ENCODE results near the gene BAG1. TPM values are rescaled to one million over a fixed set of nuclear protein-coding genes. Genes with fewer than 3 reads are reported as not detected.

Gene BAG1
- total RNA-seq, 1 experiment from 2014 or later, result 58.4 TPM

DNA sequence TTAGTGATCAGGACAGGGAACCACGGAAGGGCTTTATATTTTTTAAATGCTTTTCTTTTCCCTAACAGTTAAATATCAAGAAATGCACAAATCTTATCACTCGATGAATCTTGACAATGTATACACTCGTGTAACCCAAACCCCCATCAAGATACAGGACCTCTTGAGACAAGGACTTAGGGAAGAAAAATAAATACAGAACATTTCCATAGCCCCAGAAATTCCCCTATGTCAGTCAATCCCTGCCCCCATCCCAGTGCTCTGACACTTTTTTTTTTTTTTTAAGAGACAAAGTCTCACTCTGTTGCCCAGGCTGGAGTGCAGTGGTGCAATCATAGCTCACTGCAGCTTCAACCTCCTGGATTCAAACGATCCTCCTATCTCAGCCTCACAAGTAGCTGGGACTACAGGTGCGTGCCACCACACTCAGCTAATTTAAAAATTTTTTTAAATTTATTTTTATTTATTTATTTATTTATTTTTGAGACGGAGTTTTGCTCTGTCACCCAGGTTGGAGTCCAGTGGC, 21.8 kb downstream of the BAG1 start:
- Histone ChIP-seq H3K27ac (no peak overlapping the region), H3K9me3 (replicated peaks) (no peaks in the 10 kb centered on the region), H3K36me3 (no peaks in the 10 kb centered on the region), H3K27me3 (no peaks in the 10 kb centered on the region), H3K4me1 (peaks cover 6% of the 10 kb centered on the region; the same call in 1 of the 2 replicates), H3K4me3 (no peak overlapping the region)
- DNase-seq, result no peak

DNA sequence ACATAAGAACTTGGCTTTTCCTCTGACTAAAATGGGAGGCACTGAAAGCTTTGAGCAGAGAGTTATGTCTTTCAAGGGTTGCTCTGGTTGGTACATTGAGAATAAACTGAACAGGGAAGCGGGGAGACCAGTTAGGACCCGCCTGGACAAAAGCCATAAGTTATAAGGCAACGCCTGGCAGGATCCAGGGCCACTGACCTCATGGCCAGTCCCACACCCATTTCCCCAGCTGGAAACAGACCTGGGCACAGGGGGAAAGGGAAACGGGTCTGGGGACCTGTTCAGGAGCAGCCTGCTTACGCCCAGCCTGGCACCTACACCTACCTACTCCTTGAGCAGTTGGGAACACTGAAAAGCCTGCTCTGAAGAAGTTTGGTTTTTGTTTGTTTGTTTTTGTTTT, 23.2 kb downstream of the BAG1 start:
- H3K4me3 ChIP-seq, result no peak overlapping the region
- no peak overlapping the region for H3K27ac ChIP-seq
- peaks cover 6% of the 10 kb centered on the region; the same call in 1 of the 2 replicates for H3K4me1 ChIP-seq
- no peak for DNase-seq
- H3K9me3 ChIP-seq (replicated peaks), result no peaks in the 10 kb centered on the region
- no peaks in the 10 kb centered on the region for H3K27me3 ChIP-seq
- H3K36me3 ChIP-seq, result no peaks in the 10 kb centered on the region

DNA sequence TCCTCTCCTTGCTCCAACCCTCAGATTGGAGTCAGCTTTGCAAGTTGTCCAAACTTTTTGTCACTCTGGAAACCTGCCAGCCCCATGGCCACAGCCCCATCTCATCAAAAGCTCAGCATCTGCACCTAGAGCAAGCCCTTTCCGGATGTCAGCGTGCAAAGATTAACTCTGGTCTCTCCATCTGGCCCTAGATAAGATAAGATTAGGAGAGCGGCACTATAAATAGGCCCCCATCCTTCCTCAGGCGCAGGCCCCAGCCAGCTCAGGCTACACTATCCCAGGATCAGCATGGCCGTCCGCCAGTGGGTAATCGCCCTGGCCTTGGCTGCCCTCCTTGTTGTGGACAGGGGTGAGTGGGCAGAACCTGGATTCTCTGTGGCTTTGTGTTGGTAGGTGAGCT, 24.6 kb downstream of the BAG1 start, which contains the start of gene SPINK4:
Gene SPINK4 (plus strand): TSS at position 247 of the 400 bp plus-strand sequence. CDS start 42 bp downstream, at position 289.
- Histone ChIP-seq H3K4me1 (peaks cover 6% of the 10 kb centered on the region; the same call in 1 of the 2 replicates), H3K4me3 (no peak within 1 kb of the TSS), H3K27ac (no peak within 1 kb of the TSS), H3K9me3 (replicated peaks) (no peaks in the 10 kb centered on the region), H3K36me3 (no peaks in the 10 kb centered on the region), H3K27me3 (no peaks in the 10 kb centered on the region)
- peak; percentile 34 to 56 for DNase-seq

DNA sequence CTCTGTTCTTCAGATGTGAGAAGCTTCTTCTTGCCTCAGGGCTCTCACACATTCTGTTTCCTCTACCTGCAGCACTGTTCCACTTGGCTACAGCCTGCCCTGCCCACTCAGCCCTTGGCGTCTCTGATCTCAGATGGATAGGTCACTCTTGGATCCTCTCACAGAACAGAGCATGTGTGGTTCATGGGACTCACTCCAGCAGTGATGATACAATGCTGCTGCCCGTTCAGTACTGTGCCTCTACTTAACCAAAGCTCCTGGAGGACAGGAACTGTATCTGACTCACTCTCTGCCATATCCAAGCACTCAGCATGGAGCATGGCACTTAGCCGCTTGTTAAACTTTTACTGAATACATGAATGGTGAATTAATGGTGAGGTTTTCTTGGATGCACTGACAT, 27.9 kb downstream of the BAG1 start:
- Histone ChIP-seq H3K27ac (no peak overlapping the region), H3K27me3 (no peaks in the 10 kb centered on the region), H3K4me1 (peaks cover 6% of the 10 kb centered on the region; the same call in 1 of the 2 replicates), H3K4me3 (no peak overlapping the region), H3K36me3 (no peaks in the 10 kb centered on the region), H3K9me3 (replicated peaks) (no peaks in the 10 kb centered on the region)
- no peak for DNase-seq

DNA sequence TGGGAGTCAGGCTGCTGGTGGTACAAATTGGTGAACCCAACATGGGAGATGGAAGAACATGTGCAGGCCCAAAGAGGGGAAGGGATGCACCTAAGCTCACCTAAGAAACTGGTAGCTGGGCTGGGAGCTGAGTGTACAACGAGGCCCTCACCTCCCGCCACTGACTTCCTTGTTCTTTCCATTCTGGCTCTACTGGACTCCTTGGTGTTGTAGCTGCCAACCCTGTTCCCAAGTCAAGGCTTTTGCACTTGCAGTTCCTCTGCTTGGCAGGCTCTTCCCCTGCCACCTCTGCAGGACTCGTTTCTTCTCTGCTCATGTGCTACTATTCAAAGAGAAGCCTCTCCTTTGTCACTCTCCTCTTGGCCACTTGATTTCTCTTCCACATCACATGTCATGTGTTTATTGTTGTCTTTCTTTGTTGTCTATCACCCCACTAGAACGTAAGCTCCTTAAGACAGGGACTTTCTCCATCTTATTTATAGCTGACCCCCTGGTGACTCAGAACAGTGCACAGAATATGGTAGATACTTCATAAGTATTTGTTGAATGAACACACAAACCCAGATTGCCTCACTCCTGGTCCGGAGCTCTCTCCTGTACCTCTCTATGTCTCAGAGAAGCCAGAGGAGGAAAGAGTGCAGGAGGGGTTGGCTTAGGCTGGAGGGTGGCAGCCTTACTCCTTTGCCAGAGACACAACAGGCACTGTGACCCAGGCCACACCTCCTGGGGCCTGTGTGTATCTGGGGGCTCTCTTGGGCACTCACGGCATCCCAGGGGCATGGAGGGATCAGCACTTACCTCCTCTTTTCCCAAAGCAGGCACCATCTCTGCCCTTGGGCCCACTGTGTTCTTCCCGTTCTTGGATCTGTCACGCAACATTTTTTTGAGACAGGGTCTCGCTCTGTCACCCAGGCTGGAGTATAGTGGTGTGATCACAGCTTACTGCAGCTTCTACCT, 29.7 kb downstream of the BAG1 start:
- peaks cover under 1% of the 10 kb centered on the region; the same call in 1 of the 2 replicates for H3K4me1 ChIP-seq
- H3K27me3 ChIP-seq, result no peaks in the 10 kb centered on the region
- no peak for DNase-seq
- H3K9me3 ChIP-seq (replicated peaks), result no peaks in the 10 kb centered on the region
- no peak overlapping the region for H3K4me3 ChIP-seq
- H3K36me3 ChIP-seq, result no peaks in the 10 kb centered on the region
- H3K27ac ChIP-seq, result no peak overlapping the region

DNA sequence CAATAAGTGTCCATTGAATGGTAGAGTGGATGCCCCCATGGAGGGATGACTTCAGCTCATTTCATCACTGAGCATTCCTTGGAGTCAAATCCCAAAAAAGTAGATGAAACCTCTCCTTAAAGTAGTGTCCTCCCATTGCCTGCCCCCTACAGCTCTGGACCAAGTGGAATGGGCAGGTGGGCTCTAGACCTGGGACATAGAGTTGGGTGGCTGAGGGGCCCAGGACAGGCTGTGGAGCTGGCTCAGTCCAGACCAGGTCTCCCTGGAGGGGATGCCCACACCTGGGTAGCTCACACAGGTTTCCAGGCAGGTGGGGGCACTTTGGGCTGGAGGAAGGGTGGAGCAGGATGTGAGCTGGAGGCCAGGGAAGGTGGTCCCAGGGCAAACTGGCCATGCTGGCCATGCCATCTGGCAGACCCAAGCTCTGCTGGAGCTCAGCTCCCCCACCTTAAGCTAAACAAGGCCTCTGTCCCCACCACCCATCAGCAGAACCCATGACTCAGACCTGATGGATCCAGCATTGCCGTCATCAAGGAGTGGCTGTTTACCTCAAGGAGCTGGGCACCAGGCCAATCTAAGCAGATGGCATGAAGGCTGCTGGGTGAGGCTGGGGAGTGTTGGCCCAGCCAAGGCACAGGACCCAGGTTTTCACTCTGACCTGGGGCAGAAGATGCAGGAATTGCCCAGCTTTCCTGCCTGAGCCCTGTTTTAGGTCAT, 30.7 kb downstream of the BAG1 start:
- H3K27ac ChIP-seq, result no peak overlapping the region
- DNase-seq, result peak; percentile 19 to 27
- H3K4me3 ChIP-seq, result no peak overlapping the region
- no peaks in the 10 kb centered on the region for H3K9me3 ChIP-seq (replicated peaks)
- H3K4me1 ChIP-seq, result no peaks in the 10 kb centered on the region
- H3K36me3 ChIP-seq, result no peaks in the 10 kb centered on the region
- no peaks in the 10 kb centered on the region for H3K27me3 ChIP-seq

DNA sequence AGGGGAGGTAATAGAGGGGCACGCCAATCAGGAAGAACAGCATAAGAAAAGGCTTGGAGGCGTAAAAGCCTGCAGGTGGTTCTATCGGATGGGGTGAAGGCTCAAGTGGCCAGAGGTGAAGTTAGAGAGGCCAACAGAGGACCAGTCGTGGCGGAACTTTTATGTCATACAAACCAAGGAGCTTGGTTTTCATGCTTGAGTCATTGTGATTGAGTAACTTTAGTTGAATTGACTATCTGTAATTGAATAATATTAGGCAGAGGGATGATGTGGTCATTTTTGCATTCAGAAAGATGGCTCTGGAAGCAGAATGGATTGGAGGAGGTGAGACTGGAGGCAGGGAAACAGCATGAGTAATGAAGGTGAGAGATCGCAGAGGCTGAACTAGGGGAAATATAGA, 31.7 kb downstream of the BAG1 start:
- Histone ChIP-seq H3K4me1 (no peaks in the 10 kb centered on the region), H3K27me3 (no peaks in the 10 kb centered on the region), H3K36me3 (no peaks in the 10 kb centered on the region), H3K9me3 (replicated peaks) (no peaks in the 10 kb centered on the region), H3K27ac (no peak overlapping the region), H3K4me3 (no peak overlapping the region)
- no peak for DNase-seq

DNA sequence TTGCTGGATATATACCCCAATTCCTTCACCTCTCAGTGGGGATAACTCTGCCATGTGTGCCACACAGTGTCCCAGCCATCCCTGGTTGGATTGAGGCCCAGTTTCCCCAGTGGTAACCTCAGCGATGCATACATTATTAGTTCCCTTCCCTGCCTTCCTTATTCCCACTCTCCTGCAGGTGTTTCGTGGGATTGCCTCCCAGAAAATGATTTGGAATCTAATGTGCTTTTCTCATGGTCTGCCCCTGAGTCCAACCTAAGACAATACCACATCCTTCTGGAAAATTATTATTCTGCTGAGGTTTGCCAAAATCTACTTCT, 32.9 kb downstream of the BAG1 start:
- H3K4me3 ChIP-seq, result no peak overlapping the region
- no peaks in the 10 kb centered on the region for H3K9me3 ChIP-seq (replicated peaks)
- DNase-seq, result no peak
- no peaks in the 10 kb centered on the region for H3K27me3 ChIP-seq
- no peak overlapping the region for H3K27ac ChIP-seq
- H3K36me3 ChIP-seq, result no peaks in the 10 kb centered on the region
- no peaks in the 10 kb centered on the region for H3K4me1 ChIP-seq

DNA sequence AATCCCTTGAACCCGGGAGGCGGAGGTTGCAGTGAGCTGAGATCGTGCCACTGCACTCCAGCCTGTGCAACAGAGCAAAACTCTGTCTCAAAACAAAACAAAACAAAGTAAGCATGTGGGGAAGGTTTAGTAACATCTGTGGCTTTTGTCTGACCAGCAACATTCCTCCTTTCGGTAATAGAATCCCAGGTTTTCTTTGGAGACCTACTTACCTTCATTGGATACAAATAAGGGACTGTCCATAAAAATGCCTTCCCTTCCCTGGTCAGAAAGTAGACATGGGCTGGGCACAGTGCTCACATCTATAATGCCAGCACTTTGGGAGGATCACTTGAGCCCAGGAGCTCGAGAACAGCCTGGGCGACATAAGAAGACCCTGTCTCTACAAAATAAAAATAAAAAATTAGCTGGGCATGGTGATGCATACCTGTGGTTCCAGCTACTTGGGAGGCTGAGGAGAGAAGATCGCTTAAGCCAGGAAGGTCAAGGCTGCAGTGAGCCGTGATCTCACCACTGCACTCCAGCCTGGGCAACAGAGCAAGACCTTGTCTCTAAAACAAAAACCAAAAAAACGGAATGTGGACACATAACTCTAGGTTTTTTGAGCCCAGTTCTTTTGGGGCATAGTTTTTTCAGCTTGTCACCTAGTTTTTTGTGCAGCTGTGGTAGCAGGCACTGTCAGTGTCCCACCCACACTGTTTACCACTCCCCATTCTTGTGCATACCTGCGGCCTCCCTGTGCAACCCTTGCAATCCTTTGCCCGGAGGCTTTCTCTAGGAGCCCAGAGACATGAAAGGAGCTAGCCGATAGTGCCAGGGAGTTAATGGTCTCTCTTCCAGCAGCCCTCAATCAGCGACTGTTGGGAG, 33.5 kb downstream of the BAG1 start:
- Histone ChIP-seq H3K36me3 (no peaks in the 10 kb centered on the region), H3K9me3 (replicated peaks) (no peaks in the 10 kb centered on the region), H3K4me3 (no peak overlapping the region), H3K4me1 (no peaks in the 10 kb centered on the region), H3K27ac (no peak overlapping the region), H3K27me3 (no peaks in the 10 kb centered on the region)
- DNase-seq, result no peak

DNA sequence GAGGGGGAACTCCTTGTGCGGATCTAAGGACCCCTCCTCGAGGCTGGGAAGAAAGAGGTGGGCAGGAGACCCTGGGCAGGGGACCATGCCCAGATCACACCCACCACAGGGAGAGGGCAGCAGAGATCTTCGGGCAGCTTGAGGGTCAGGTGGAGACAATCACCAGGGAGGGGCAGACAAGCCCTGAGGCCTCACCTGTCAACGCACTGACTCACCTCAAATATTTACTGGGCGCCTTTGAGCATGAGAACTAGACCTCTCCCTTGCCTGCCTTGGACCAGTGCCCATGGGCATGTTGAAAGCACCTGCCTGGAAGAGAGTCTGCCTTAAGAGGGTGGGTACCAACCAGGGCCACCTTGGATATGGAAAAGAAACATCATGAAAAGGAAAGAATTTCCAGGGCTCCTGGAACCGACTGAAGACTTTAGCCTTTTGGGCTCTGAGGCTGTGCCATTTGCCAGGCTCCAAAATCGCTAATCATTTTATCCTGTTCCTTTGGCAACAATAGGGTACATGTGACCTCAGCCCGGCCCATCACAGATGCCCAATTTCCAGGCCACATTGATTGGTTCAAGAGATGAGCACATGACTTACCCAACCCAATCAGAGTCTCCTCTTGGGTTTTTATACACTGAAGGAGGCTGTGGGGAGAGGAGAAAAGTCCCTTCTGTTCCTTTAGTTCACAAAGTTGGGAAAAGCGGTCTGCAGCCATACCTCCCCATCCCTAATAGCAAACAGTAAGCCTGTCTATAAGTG, 35.0 kb downstream of the BAG1 start:
- Histone ChIP-seq H3K9me3 (replicated peaks) (no peaks in the 10 kb centered on the region), H3K27ac (no peak overlapping the region), H3K4me3 (no peak overlapping the region), H3K4me1 (no peaks in the 10 kb centered on the region), H3K36me3 (no peaks in the 10 kb centered on the region), H3K27me3 (no peaks in the 10 kb centered on the region)
- DNase-seq, result no peak

DNA sequence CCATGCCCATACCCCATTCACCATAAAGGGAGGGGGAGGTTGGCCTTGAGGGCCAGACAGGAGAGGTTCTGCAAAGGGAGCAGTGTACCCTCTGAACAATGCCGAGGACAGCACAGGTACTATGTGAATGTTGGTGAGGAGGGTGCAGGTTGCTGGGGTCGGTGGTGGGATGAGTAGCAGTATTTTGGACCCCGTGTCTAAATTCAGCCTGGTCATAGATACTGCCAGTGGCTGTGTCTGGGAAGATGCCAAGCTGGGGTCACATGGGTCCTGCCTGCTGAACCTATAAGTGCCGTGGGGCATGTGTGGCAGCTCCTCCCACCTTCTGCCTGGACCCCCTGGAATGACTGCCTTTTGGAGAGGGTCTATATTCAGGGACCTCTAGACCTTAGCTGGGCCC, 35.9 kb downstream of the BAG1 start:
- no peak for DNase-seq
- Histone ChIP-seq H3K36me3 (no peaks in the 10 kb centered on the region), H3K4me1 (no peaks in the 10 kb centered on the region), H3K4me3 (no peak overlapping the region), H3K27ac (no peak overlapping the region), H3K9me3 (replicated peaks) (no peaks in the 10 kb centered on the region), H3K27me3 (no peaks in the 10 kb centered on the region)

DNA sequence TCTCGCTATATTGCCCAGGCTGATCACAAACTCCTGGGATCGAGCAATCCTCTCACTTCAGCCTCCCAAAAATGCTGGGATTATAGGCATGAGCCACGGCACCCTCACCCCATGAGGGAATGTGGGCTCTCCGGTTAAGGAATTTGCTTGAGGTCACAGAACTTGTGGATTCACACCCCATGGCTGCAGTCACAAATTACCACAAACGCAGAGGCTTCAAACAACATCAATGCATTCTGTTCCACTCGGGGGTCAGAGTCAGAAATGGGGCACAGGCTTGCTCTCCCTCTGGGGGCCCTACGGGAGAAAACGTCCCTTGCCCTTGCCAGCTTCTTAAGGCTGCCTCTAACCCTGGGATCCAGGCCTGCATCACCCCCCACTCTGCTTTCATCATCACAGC, 36.8 kb downstream of the BAG1 start:
- Histone ChIP-seq H3K36me3 (no peaks in the 10 kb centered on the region), H3K27me3 (no peaks in the 10 kb centered on the region), H3K9me3 (replicated peaks) (no peaks in the 10 kb centered on the region), H3K4me1 (no peaks in the 10 kb centered on the region), H3K27ac (no peak overlapping the region), H3K4me3 (no peak overlapping the region)
- DNase-seq, result no peak

DNA sequence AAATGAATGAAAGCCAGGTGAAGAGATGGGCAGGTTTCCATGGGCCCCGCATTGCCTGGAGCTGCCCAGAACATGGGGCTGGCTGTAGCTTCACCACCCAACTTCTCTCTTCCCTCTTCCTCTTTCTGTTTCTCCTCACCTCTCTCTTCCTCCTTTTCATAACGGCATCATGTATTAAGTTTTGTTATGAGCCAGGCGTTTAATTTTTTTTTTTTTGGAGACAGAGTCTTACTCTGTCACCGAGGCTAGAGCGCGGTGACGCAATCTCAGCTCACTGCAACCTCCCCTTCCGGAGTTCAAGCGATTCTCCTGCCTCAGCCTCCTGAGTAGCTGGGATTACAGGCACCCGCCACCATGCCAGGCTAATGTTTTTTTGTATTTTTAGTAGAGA, 37.5 kb downstream of the BAG1 start:
- no peaks in the 10 kb centered on the region for H3K9me3 ChIP-seq (replicated peaks)
- no peaks in the 10 kb centered on the region for H3K36me3 ChIP-seq
- H3K27ac ChIP-seq, result no peak overlapping the region
- no peaks in the 10 kb centered on the region for H3K27me3 ChIP-seq
- H3K4me3 ChIP-seq, result no peak overlapping the region
- no peaks in the 10 kb centered on the region for H3K4me1 ChIP-seq
- no peak for DNase-seq

Data from SJCRH30 (cell line).